HG03039 (cell line): ENCODE measurements around the gene ECT2.
A peak's percentile ranks its signal among the peaks of the same experiment; 100 is the strongest.
"Not testable (repeated sequence)": the region's sequence is repeated elsewhere in the genome, so short reads cannot be mapped to it uniquely, and the experiment has no call there.

ENCODE experiments used
- ATAC-seq: cut with Tn5 transposase; IDR thresholded peaks from one replicate; pipeline ENCODE4 v1.9.1; 2021; ENCODE audit warnings: mild to moderate bottlenecking, moderate library complexity; ENCODE audit not compliant: unreplicated experiment

Gene ECT2

GRCh38 chr3:172750368-172751174, at the start of gene ECT2:
TSS of gene ECT2 (plus strand) at chr3:172750726. CDS start at chr3:172754531, 3,805 bp downstream.
- ATAC-seq, result peak; percentile 98

- ATAC-seq, result no peak
Observed at GRCh38 chr3:172700936-172701455, 49.5 kb upstream of the ECT2 start.

DNA sequence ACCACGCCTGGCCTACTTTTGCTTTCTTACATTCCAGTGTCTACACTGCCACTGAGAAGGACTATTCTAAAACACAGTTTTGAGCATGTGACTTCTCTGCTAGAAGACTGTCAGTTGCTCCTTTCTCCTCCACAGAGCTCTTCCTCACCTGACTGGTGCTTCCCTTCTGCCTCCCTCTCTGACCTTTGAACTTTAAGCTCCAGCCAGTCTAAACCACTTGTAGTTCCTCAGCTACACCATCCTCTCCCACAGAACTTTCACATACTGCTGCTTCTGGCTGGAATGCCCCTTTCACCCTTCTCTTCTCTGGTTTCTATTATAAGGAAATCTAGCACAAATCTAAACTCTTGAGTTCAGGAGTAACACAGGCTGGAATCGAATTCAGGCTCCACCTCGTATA, 48.8 kb upstream of the ECT2 start:
- ATAC-seq, result no peak

DNA sequence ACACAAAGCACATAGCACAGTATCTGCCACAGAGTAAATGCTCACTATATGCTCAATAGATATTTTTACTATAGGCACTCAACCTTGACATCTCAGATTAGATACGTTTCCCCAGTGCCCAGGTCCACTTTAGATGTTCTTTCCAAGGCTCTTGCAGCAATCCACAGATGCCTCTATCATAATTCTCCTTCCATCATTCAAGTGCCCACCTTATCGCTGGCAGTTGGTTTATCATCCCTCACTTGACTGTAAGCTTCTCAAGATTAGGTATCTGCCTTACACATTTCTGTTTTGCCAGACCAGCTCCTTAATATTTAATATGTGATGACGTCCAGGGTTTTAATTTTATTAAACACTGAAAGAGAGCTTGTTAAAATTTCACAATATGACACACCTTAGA, 48.3 kb upstream of the ECT2 start:
- no peak for ATAC-seq

DNA sequence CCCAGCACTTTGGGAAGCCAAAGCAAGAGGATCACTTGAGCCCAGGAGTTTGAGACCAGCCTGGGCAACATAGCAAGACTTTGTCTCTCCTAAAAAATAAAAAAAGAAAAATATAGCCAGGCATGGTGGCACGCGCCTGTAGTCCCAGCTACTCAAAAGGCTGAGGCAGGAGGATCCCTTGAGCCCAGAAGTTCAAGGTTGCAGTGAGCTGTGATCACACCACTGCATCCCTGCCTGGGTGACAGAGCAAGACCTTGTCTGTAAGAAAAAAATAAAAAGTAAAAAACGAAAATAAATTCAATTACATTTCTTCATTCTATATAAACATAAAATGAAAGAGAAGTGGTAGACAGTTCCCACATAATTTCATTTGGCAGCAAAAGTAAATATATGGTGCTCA, 47.8 kb upstream of the ECT2 start:
- ATAC-seq, result not testable (repeated sequence)

- ATAC-seq, result no peak
Observed at GRCh38 chr3:172704001-172704400, 46.5 kb upstream of the ECT2 start.

- no peak for ATAC-seq
Observed at GRCh38 chr3:172705170-172705569, 45.4 kb upstream of the ECT2 start.

- no peak for ATAC-seq
Observed at GRCh38 chr3:172707030-172707429, 43.5 kb upstream of the ECT2 start.

DNA sequence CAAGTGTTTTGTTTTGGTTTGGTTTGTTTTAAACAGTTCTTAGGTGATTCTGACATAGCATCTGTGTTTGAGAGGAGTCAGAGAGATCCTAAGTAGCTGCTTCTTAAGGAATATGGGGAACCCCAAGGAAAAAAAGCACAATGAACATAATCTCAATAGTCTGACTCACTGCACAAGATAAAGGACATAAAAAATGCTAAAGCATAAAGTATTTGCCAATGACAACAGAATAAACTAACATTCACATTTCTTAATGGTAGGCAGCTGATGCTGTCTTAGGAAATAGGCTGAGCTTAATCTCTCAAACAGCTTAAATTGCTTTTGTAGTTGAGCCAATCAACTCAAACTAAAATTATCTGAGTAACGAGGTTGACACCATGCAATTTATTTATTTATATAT, 42.6 kb upstream of the ECT2 start:
- no peak for ATAC-seq

DNA sequence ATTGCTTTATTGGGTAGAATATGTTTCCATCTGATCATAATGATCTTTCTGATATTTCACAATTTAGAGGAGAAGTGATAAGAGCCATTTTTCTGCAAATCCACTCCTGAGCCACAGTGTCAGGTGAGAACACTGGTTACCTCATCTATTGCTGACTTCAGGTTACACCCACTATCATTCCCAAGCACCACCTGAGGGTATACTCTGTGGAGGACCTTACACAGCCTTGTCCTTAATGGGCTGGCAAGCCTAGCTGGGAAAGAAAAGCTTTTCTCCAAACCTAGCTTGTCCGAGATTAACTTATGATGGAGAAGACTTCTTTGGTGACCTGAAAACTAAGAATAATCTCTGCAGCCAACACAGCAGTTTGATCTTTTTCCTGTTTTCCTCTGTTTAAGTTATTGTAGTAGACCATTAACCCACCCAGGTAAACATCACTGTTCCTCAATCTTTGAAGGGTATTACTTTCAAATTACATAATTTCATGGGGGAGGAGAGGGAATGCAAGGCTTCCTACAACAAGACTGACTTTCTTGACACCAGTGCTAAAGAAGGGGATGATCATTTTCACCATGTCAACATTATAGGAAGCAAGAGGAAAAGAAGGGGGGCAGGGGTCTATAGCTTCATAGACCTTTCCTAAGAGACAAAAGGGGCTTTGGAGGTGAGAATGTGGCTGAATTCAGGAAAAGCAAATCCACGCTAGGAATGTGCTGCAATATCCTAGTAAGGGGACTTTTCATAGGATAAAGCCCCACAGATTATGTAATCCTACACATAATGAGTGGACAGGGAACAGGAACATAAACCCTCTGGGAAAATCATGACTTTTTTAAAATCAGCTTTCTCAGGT, 41.4 kb upstream of the ECT2 start:
- no peak for ATAC-seq

GRCh38 chr3:172709774-172710663, 40.5 kb upstream of the ECT2 start:
- no peak for ATAC-seq

DNA sequence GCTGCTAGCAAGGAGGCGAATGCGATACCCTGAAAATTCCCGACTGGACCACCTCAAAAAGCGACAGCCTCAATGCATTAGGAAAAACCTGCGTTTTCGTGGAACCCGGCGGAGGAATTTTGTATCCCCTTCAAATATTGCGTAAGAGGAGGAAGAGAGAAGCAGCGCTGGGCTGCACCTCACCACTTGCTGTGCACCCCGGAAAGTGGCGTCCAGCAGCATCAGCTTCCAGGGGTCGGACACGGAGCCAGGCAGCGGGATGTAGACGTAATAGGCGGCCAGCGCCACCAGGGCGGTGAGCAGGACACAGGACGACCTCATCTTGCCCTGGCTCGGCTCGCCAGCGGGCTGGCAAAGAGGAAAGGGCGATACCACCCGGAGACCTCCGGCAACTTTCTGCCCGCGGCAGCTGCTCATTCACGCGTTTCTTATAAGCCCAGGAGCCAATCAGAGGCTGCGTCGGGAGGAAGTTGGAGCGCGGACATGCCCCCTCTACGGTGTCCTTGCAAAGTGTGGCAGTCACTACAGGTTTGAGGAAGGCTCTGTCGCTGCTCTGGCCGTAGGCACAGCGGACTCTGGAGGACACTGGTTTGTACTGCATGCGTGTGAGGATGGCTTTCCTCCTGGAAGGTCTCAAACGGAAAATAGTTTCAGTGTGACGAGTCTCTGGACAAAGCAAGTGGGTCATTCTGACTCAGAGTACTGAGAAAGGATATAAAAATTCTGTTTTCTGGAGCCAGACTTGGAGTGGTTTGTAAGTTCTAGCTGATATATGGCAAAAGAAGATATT, 39.7 kb upstream of the ECT2 start, which contains the start of gene NCEH1:
Gene NCEH1, minus strand, starts transcription at position 404 of the 790 bp plus-strand sequence. Its CDS starts 83 bp downstream, at position 321.
- ATAC-seq, result peak; percentile 100

GRCh38 chr3:172711454-172711795, 39.1 kb upstream of the ECT2 start:
- ATAC-seq, result no peak

- ATAC-seq, result no peak
Observed at GRCh38 chr3:172713316-172713715, 37.2 kb upstream of the ECT2 start.

- no peak for ATAC-seq
Observed at GRCh38 chr3:172716476-172716875, 34.0 kb upstream of the ECT2 start.

- ATAC-seq, result no peak
Observed at GRCh38 chr3:172717493-172718088, 32.9 kb upstream of the ECT2 start.

DNA sequence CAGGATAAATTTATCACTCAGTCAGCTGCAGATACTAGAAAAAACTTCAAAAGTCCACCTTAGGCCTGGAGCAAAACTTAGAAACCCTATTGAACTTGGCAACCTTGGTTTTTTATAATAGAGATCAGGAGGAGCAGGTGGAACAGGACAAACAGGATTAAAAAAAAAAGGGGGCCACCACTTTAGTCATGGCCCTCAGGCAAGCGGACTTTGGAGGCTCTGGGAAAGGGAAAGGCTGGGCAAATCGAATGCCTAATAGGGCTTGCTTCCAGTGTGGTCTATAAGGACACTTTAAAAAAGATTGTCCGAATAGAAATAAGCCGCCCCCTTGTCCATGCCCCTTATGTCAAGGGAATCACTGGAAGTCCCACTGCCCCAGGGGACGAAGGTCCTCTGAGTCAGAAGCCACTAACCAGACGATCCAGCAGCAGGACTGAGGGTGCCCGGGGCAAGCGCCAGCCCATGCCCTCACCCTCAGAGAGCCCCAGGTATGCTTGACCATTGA, 27.9 kb upstream of the ECT2 start:
- not testable (repeated sequence) for ATAC-seq

DNA sequence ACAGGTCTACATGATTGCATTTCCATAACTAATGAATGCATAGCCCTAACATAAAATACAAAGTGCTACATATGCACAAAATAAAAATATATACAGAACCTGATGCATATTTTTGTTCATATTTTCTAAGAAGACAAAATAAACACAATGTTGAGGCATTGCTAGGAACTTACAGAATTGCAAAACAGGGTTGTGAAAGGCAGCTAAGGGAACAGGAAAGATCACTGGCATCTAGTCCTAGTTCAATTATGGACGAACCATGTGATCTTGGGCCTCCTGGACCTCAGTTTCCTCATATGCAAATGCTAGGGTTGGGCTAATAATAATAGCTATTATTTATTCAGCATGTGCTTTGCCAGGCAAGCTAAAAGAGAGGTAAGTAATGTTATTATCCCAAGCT, 24.1 kb upstream of the ECT2 start:
- no peak for ATAC-seq

DNA sequence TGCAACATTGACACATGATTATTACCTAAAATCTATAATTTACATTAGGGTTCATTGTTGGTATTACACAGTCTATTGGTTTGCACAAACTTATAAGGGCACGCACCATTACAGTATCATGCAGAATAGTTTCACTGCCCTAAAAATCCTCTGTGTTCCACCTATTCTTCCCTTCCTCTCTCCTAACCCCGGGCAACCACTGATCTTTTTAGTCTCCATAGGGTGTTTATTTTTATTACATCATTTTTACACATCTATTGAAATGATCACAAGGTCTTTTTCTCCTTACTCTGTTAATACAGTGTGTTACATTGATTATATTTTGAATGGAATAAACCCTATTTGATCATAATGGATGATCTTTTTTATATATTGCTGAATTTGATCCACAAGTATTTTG, 15.5 kb upstream of the ECT2 start:
- no peak for ATAC-seq
